GM19372 (cell line): Measurements from ENCODE around the gene TMC2.
A peak's percentile ranks its signal among the peaks of the same experiment; 100 is the strongest.
"Not testable (repeated sequence)": the region's sequence is repeated elsewhere in the genome, so short reads cannot be mapped to it uniquely, and the experiment has no call there.

Experiments
- ATAC-seq: cut with Tn5 transposase; IDR thresholded peaks from one replicate; pipeline ENCODE4 v1.9.1; 2021; ENCODE audit warnings: mild to moderate bottlenecking, low read depth, moderate library complexity; ENCODE audit not compliant: unreplicated experiment

TMC2 gene

DNA sequence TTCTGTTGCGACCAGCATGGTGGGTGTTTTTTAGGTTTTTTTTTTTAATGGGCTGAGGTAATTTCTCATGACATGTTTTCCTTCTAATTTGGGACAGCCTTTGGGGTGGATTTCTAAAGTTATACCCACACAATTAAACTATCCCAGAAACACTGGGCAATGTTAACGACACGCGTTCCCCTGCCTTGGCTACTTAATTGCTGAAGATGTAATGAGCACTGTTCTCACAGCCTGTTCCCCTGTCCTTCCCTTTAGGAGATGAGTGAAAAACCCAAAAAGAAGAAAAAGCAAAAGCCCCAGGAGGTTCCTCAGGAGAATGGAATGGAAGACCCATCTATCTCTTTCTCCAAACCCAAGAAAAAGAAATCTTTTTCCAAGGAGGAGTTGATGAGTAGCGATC is 121.3 kb downstream of the TMC2 start:
- ATAC-seq: no peak

- ATAC-seq: no peak
Observed at GRCh38 chr20:2658414-2659354, 122.3 kb downstream of the TMC2 start.

DNA sequence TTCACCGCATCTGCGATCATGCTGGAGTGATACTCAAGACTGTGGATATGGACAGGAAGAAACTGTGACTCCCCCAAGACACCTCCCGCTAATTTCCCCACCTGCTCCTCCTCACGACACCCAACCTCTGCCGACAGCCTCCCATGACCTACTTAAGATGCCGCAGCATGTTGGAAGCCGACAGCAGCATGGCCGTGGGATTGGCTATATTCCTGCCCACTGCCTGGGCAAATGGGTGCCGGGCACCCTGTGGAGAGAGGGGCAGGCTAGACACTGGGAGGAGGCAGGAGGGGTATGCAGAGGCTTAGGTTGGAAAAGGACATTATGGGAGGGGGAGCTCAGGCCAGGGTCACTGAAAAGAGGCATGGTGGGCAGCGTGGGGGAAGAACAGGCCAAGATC is 123.2 kb downstream of the TMC2 start:
- ATAC-seq: no peak

DNA sequence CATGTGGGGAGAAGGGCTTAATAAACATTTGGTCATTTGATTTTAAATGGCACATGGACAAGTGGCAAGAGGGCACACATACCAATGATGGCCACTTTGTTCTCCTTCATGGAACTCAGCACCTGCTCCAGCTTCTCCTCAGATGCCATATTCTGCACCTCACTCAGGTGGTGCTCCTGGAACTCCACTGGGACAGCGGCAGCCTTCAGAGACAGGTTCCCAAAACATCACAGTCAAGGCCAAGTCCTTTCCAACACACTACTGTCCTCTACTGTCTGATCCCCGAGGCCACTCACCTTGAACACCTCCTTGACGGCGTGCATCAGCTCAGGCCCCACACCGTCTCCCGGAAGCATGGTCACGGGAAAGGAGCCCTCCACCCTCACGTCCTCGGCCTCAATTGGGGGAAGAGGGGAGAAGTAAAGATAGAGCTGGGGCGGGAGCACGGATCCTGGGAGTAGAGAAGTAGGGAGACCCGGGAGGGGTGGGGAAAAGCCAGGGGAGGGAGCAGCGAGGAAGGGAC is 127.1 kb downstream of the TMC2 start:
- ATAC-seq: no peak

GRCh38 chr20:2663887-2664719 is 127.7 kb downstream of the TMC2 start, which contains the start of gene IDH3B:
Gene IDH3B (minus strand): TSS chr20:2664216. CDS start chr20:2664188, 28 bp downstream.
- ATAC-seq: peak; percentile 97

DNA sequence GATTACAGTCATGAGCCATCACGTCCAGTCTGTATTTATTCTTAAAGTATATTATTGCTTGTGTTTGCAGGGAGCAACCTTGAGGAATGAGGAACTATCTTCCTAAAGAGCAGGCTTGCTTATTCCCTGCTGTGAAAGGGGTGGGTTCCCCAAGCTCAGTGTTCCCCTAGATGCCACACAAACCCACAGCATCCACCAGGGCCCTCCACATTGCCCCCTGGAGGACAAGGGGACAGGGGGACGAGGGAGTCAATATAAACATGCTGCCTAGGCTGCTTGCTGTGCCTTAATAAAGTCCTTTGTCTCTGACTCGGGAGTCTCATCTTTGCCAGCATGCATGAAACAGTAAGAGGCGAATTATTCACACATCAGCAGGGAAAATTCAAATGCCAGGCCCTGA is 135.6 kb downstream of the TMC2 start:
- no peak for ATAC-seq

- ATAC-seq: no peak
Observed at GRCh38 chr20:2672446-2672845, 136.1 kb downstream of the TMC2 start.

DNA sequence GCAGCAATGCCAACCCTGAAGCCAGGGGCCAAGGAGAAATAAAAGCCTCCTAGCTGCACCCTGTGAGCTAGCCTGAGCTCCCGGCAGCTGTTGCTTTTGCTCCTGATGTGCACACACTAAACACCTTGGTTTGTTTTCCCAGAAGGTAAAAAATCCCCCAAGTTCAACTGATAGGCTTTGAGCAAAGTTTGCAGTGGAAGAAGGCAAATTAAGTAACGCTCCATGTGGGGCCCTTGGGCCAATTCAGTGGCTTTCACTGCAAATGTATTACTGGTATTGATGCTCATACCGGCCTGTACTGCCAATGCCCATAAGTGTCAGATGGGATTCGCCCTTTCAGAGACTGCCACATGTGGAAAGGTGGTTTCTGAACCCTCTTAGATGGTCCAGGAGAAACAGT is 137.1 kb downstream of the TMC2 start:
- ATAC-seq: no peak

- no peak for ATAC-seq
Observed at GRCh38 chr20:2680046-2680445, 143.7 kb downstream of the TMC2 start.

- not testable (repeated sequence) for ATAC-seq
Observed at GRCh38 chr20:2682040-2682439, 145.7 kb downstream of the TMC2 start.

- ATAC-seq: not testable (repeated sequence)
Observed at GRCh38 chr20:2684817-2685216, 148.4 kb downstream of the TMC2 start.

DNA sequence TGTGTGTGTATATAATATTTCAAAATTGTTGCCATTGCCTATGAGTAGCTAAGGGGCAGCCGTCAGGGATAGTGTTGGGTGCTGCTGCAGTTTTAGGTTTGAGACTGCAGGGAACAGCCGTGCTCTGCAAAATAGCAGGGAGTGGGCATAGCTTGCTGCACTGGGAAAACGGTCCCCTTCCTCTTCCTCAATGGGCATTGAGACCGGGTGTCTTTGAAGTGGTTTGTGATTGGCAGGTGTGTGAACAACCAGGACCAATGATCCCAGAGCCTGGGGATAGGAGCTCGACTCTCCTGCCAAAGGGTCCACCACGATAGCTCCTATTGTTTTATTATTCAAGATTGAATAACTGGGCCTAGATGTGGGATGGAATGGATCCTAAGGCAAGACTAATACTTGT is 151.1 kb downstream of the TMC2 start:
- ATAC-seq: no peak

GRCh38 chr20:2688041-2688591 is 151.7 kb downstream of the TMC2 start:
- ATAC-seq: no peak

DNA sequence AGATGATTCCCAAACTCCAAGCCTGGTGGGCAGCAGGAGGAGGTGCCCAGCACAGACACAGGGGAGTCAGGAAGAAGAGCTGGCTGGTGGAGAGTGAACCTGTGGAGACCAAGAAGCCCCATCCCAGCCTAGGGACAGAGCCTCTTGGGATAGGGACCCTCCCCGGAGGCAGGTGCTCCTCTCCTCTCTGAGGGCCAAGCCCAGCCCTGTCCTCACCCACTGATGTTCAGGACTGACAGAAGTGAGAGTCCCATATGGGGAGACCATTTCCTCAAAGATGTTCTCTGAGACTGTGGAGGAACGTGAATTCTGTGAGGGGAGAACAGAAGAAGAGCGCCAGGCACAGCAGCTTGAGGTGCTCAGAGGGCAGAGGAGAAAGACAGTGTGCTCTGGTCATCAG is 153.8 kb downstream of the TMC2 start:
- ATAC-seq: no peak

GRCh38 chr20:2690718-2691117 is 154.3 kb downstream of the TMC2 start:
- ATAC-seq: no peak

DNA sequence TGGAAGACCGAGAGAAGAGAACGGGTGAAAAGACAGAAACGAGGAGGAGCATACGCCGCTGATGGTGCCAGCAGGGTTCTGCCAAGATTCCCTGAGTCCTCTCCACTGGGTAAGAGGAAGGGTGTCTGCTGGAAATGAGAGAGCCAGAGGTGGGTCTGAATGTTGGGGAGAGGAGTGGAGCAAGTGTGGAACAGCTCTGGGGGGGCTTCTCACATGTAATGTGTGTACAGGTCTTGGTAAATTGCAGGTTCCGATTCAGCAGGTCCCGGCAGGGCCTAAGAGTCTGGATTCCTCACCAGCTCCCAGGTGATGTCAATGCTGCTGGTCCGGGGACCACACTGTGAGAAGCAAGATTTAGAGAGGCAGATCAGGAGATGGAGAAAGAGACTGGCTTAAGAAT is 154.8 kb downstream of the TMC2 start:
- ATAC-seq: no peak
